Stimulated activated CD4-positive, alpha-beta T cell treated with anti-CD3 and anti-CD28 coated beads, TNF-alpha, amount 100 ng/mL, for 24 hours (primary cell): ENCODE data around the gene GCLC.
"Not testable (repeated sequence)": the region's sequence is repeated elsewhere in the genome, so short reads cannot be mapped to it uniquely, and the experiment has no call there.

ENCODE experiments used
- DNase-seq, 3 experiments: peaks; one replicate each; pipeline ENCODE4 v3.0.0-alpha.2; 2020; ENCODE audit warnings: low read depth in 3 of 3

GCLC gene

DNA sequence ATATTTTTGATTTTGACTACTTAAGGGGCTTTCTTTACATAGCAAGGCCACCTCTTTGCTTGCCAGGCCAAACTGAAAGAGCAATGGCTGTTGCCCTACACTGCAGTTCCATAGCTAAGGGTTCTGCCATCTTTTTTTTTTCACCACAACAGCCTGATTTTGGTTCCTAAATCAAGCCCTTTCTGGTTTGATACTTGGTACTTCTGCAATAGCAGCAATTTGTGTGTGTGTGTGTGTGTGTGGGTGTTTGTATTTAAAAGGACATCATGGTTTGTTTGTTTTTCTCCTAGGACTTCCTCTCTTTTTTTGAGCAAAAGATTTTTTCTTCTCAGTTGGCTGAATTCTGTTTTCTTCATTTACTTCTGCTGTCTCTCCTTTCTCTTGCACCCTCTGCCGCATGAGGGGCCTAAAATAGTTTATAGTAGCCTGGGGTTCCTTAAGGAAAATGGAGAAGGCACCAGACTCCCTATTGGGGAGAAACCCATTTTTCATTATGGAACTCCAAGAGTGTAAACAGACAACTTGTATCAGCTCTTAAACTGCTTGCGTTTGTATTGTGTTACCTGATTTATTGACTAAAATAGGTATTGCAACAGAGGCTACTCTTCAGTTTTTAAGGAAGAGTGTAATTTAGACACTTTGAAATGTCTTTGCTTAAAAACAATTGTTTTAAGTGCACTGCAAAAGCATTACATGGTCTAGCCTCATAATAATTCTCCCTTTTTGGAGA, 12.2 kb upstream of the GCLC start:
- DNase-seq, result no peak

DNA sequence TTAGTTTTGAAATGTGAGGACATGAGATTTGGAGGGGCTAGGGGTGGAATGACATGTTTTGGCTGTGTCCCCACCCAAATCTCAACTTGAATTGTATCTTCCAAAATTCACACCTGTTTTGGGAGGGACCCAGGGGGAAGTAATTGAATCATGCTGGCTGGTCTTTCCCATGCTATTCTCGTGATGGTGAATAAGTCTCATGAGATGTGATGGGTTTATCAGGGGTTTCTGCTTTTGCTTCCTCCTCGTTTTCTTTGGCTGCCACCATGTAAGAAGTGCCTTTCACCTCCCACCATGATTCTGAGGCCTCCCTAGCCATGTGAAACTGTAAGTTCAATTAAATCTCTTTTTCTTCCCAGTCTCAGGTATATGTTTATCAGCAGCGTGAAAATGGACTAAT, 8.7 kb upstream of the GCLC start:
- DNase-seq, result not testable (repeated sequence)

DNA sequence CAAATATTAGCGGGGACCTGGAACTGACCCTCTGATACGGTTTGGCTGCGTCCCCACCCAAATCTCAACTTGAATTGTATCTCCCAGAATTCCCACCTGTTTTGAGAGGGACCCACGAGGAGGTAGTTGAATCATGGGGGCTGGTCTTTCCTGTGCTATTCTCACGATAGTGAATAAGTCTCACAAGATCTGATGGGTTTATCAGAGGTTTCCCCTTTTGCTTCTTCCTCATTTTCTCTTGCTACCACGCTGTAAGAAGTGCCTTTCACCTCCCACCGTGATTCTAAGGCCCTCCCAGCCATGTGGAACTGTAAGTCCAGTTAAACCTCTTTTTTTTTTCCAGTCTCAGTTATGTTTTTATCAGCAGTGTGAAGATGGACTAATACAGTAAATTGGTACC, 6.8 kb upstream of the GCLC start:
- DNase-seq, result not testable (repeated sequence)

DNA sequence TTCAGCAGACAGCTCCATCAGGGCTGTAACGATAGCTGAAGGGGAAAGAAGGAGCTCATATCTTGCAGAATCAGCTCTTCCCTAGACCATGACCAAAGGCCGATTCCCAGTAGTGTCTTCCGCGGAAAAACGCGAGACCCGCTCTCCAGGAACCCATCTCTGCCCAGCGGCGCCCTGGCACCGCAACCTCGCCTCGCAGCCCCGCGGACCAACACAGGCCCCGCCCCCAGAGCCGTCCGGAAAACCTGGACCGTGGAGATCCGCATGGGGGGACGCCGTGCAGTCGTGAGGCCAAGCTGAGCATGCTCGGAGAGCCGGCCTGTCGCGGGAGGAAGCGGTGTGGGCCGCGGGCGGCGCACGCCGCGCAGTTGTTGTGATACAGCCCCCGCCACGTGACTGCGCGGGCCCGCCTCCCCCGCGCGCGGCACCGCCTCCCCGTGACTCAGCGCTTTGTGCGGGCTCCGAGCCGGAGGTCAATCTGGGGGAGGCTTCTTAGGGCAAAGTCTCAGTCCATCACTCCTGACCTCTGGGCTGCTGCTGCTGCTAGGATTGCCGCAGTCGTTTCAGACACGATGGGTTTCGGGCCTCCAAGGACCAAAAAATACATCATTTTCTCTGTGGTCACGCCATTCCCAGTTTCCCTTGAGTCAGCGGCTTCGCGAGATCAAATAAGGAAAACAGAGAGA, 3.1 kb upstream of the GCLC start:
- peak; percentile 86 to 93 (median 86) for DNase-seq

DNA sequence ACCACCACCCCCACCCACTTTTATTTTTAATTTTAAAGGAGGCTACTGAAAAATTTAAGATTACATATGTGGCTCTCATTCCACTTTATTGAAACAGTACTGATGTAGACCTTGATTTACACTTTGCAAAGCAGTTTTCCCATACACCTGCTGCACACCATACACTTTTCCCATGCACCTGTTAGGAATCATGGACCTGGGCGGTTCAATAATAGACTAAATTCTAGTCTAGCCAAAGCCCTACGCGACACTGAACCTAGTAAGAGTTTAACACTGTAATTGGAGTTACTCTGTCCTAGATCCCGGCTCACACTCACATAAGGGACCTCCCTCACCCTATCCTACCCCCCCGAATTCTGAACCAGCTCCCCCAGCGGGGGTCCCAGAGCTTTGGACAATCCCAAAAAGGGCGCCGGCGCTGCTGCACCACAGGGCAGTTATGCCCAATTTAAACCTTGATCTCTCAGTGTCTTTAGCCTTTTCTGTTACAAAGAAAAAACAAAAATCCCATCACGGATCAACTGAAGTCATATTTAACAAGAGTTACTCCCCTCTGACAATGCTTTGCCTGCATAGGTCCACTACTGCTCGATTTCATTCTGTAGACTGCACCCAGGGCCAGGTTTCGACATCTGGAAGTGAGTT, 2.4 kb upstream of the GCLC start:
- DNase-seq, result no peak

DNA sequence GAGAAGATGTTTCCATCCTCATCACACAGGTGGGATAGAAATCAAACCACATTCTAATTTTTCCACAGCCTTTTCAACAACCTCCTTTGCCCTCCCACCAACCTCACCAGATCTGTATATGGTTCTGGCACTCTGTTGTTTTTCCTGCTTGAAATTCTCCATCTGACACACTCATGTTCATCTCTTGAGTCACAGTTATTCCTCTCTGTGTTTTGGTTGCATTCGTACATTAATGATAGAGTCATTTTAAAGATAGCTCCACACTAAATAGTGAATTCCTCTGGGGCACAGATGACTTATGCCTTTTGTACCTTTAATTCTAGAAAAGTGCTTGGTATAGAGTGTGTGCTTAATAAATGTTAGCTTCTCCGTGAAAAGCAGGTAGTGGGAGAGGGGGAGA, 1.4 kb upstream of the GCLC start:
- no peak for DNase-seq

DNA sequence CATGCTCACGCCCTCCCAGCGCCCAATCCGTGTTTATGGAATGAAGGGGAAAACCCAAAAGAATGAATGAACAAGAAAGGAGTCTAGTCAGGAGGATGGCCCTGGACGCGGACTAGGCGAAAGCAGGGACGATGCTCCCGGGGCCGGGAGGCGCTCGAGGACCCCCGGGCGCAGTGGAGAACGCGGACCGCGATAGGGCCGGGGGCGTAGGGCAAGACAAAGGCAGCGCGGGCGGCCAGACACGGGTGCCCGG, 758 bp downstream of the GCLC start:
- peak in 1 of 3 experiments; percentile 3 for DNase-seq

DNA sequence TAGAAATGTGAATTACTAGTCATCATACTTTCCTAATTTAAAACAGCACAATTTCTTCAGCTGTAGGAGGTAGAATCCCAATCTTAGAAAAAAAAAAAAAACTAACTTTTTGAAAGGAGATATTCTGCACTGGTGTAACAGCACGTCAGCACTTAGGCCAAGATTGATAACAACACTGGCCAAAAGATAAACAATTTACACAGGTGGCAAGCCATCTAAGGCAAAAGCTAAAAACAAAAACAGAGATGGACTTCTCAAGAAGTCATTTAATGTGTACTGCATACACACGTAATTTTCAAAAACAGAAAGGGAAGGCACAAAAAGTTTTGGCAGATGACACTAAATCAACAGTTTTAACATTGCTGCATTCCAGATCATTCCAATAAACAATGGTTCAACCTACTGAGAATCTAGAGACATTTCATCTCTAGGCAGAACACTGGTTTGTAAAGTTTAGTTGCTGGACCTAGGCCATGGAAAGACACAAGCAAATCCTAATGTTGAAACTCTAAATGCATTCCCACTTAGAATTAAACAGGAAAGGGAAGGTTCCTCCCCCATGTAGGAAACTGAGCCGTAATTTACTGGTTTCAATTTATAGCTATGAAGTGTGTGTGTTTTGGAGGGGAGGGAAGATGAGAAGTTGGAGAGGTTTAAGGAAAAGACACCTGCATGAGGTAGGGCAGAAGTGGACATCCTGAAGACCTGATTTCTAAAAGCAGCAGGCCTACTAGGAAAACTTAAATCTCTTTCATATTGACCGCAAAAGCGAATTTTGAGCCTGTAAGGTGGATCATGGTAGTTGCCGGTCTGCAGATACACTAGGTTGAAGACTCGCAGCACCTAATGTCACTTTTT, 1.3 kb downstream of the GCLC start:
- no peak for DNase-seq

DNA sequence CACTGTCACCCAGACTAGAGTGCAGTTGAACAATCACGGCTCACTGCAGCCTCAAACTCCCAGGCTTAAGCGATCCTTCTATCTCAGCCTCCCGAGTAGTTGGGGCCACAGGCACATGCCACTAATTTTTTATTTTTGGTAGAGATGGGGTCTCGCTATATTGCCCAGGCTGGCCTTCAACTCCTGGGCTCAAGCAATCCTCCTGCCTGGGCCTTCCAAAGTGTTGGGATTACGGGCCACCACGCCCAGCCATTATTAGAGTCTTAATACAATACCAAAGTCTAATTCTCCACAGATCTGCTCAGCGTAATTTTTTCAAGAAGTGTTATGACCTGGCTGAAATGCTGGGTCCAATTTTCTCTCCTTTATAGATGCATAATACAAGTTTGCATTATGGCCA, 3.0 kb downstream of the GCLC start:
- no peak for DNase-seq

DNA sequence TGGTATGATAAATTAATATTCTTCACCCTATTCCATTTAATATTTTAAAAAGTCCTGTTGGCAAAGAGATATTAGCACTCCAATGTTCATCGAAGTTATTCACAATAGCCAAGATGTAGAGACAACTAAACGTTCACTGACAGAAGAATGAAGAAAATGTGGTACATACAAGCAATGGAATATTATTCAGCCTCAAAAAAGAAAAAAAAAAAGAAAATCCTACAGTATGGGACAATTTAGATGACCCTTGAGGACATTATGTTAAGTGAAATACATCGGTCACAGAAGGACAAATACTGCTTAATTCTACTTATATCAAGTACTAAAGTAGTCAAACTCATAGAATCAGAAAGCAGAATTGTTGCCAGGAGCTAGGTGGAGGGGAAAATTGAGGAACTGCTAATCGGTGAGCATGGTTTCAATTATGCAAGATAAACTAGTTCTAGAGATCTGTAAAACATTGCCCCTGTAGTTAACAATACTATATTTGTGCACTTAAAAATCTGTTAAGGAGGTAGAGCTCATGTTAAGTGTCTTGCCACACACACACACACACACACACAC, 4.7 kb downstream of the GCLC start:
- DNase-seq, result no peak

DNA sequence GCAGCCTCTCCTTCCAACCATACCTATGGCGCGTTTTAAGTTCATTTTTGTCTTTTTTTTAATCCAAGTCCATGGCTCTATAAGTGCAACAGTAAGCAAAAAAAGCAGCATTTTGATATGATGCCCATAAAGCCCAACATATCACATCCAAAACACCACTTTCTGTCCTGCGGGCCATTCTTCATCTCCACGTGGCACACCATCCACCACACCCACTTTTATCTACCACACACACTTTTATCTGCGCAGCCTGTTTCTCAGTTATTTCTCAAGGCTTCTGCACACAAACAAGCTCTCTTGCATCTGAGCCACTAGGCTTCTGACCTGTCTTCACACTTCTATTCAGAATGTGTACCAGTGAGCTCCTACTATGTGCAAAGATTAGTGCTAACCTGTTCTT, 5.3 kb downstream of the GCLC start:
- DNase-seq, result no peak

DNA sequence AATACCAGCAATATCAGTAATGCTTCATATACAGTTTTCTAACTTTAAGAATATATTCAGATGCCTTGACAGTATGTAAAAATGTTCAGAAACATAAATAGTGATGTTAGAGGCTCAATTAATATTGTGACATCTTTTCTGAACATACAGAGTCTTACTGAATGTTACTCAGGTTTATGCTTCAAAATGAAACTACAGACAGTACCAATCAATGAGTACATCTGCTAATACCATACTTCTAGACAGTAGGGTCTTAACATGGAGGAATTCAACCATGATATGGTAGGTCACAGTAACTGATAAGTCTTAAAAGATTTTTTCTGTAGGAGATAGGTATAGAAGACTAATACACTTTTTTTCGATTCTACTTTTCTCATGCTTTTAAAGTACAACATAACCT, 8.3 kb downstream of the GCLC start:
- no peak for DNase-seq

DNA sequence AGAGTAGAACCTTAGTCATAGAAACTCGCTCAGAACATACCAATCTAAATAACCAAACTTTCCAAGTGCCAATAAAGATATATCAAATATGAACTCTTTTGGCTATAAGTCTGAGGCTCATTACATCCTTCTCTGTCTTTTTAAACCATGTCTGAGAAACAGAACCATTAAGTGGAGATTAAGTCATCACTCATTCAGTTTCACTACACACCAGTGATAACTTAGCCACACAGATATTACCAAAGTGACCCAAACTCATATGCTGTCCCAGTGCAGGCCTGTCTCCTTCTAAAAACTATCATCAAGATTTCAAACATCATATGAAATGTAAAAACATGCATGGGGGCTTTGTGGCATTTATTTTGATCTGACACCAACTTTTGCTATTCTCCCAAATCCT, 12.0 kb downstream of the GCLC start:
- no peak for DNase-seq

DNA sequence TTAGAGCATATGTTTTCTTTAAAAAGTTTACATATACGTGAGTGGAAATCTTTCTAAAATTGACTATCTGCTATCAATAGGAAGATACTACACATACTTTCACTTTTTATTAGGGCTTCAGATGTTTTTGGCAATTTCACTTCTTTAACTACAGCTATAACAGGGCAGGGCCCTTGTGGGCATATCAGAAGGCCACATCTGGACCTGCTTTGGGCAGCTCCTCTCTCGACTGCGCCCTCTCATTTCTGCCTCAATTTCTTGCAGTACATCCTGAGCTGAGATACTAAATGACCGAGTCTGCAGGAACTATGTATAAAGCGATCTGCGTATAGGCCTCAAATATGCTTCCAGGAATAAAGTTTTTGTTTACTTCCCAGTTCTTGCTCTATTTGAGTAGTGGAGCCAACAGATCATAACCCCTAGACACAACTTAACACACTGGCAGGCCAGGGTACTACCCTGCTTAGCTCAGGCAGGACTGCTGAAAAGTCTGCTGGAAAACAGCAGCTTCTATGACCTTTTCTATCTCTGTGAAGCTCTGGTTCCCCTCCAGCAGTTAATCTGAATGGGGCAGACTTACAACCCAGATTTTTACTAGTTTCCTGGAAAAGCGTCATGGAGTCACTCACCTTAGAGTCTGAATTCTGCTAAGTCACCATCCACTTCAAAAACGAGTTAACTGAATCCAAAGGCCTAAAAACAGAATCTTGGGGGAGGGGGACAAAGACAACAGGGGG, 12.7 kb downstream of the GCLC start:
- no peak for DNase-seq

DNA sequence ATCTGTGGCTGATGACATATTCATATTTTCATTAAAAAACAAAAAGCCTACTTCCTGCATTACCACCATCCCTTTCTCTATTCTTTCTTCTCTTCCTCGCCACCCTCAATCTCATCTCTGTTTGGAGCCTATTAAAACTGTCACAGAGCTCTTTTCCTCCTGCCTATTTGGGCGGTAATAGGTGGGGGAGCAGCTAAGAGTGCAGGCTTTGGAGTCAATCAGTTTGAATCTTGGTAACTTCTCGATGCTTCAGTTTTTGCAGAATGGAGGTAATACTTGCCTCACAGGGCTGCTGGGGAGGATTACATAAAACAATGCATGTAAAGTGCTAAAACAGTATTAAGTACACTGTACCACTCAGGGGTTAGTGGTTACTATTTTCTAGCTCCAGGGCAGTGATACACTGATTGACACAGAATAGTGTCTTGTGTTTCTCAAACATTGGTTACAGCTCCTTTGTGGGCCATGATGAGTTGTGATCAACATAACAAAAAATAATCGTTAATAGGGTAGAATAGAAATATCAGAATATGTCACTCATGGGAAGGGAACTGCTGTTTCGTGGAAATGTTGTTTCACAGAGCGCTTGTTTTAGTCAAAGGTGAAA, 14.0 kb downstream of the GCLC start:
- no peak for DNase-seq

DNA sequence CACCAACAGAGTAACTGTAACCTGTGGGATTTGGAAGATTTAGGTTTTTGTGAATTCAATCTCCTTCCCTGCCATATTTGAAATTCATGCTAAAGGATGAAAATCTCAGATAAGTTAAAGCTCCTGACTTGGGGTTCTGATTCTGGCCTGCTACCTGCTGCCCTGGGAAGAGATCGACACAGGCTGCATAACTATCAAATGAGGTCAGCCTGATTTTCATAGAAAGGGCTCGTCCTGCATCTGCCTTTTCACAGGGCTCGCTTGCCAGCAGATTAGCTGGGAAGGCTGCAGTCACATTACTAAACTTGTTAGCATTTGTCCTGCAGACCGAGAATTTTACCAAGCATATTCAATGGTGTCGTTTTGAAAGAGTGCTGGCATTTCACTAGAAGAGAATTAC, 14.6 kb downstream of the GCLC start:
- no peak for DNase-seq

DNA sequence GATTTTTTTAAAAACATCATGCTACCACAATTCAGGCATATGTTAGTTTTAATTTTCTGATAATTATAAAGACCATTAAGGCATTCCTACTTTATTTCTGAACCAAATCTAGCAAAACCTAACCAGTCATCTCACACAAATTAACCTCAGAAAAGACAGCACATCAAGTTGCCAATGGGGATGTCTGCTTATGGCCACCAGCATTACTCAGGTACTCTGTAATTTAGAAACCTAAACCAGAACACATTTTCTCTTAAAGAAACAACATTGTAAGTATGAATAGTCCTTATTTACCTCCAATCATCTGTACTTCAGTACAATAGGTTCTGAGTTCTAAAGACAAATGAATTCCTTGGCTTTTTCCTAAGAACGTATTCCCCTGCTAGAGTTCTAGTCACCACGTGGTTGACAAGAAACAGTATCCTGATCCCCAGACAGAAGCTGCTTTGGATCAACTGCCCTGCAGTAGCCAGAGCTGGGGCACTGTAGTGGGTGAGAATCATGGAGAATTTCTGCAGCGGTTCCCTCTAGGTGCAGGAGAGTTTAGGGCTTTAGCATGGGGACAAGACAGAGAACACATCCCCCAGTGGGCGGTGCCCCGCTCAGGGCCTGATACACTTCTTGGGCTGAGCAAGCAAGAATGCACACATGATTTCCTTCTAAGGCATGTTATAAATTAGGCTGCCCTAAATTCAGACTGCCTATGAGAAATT, 15.4 kb downstream of the GCLC start:
- no peak for DNase-seq

DNA sequence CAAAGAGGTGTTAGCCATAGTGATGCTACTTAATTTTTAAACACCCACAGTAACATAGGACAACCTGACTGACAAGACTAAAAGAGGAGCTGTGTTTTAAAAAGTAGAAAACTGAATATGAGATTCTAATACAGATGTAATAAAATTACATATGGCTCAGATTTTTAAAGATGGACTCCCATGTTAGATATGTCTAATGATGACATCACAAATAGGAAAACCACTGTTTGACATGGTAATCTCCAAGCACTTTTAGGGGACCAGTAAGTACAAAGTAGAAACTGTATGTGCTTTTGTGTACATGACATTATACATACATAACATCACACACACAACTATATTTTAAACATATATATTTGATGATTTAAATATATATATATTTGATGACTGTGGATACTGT, 16.8 kb downstream of the GCLC start:
- no peak for DNase-seq

DNA sequence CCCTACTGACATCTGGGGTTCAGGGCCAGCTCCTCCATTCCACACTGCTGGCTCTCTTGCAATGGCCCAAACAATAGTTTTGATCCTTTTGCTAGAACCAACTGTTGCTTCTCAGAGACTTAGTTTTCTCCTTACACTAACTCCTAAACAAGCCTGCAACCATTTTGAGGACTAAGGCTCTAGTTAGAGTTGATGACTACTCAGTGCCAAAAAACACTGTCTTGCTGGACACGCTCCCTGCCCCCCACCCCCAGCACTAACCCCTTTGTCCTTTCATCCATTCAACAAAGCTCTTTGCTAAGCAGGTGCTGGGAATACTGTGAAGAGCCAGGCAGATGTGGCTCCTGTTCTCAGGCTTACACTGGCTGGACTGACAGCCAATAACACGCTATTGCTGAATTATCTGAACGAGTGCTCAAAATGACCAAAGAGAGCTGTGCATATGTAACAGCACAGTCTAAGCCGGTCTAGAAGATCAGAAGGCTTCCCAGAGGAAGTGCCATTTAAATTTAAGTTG, 17.6 kb downstream of the GCLC start:
- no peak for DNase-seq

DNA sequence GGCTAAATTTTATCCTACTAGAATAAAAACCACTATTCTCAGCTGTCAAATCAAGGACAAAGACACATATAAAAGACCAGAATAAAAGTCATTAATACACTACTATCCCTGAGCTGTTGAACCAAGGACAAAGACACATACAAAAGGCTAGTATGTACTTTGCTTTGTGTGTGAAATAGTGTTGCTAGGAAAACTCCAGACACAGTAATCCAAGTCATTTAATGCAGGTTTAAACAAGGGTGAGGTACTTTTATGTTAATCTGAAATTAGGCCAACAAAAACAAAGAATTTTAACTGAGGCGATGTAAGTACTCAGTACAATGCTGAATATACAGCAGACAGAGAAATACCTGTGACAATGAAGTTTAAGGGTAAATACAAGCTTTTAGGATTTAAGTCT, 18.9 kb downstream of the GCLC start:
- no peak for DNase-seq
